K562 (cell line): ENCODE measurements around the gene ZGLP1. TPM values are rescaled to one million over a fixed set of nuclear protein-coding genes. Genes with fewer than 3 reads are reported as not detected.
A peak's percentile ranks its signal among the peaks of the same experiment; 100 is the strongest.

Experiments used
- ATAC-seq: fragments of 200-7000 bp; cut with Tn5 transposase; 3 replicates; pipeline ENCODE4 v1.9.1; 2020; ENCODE audit warnings: moderate library complexity
- BruUV-seq: library from RNA; stranded (reverse); fragments of 400-500 nt; replicated peaks from 2 replicates; lab custom pipeline; 2021; lab: Mats Ljungman, UMichigan
- CTCF ChIA-PET: fragments of 300-600 bp; formaldehyde crosslinking; extraction: SDS; loops from one replicate; lab custom pipeline; 2021; ENCODE audit warnings: low intra/inter-chr PET ratio; lab: Yijun Ruan, JAX
- POLR2A ChIA-PET: fragments of 300-600, 350-650 bp; sonication (Branson Sonifier 250); formaldehyde crosslinking; extraction: SDS; loops from one replicate; lab custom pipeline; 2021; ENCODE audit warnings: antibody characterized with exemption, inconsistent platforms; lab: Yijun Ruan, JAX
- DNase-seq, 4 experiments: peaks; one replicate each; pipeline versions ENCODE4 v3.0.0 to v3.0.0-alpha.2; 2011 to 2018; ENCODE audit warnings: low spot score in 3 of 4, mixed read lengths in 3 of 4; ENCODE audit errors: extremely low read depth in 1 of 4
- FAIRE-seq: peaks from 2 replicates; lab custom pipeline; 2011; peaks lifted over from hg19 to GRCh38; lab: Jason Lieb, UNC
- H2AFZ ChIP-seq: 2 replicates; pipeline ENCODE4 v1.6.0; 2011; ENCODE audit warnings: low read depth, low read length, control low read depth, inconsistent platforms
- H3K27ac ChIP-seq: fragments of 200-600 bp; 3 replicates; pipeline ENCODE4 v1.8.0; 2011; ENCODE audit warnings: low read depth, mild to moderate bottlenecking, control low read depth, inconsistent platforms, low read length, moderate library complexity, mixed read lengths; ENCODE audit errors: extremely low read depth
- H3K27me3 ChIP-seq, 2 experiments: fragments of 300-600 bp in 1 of 2; 2 replicates in 1 of 2; 3 replicates in 1 of 2; pipeline versions ENCODE4 v1.6.0 to v1.8.0; 2011; ENCODE audit warnings: inconsistent platforms in 2 of 2, low read length in 2 of 2, mild to moderate bottlenecking in 1 of 2, mixed read lengths in 1 of 2, moderate library complexity in 1 of 2; ENCODE audit not compliant: control insufficient read depth in 2 of 2, insufficient read depth in 2 of 2
- H3K36me3 ChIP-seq: fragments of 300-600 bp; 3 replicates; pipeline ENCODE4 v1.8.0; 2011; ENCODE audit warnings: mild to moderate bottlenecking, low read length, inconsistent platforms; ENCODE audit not compliant: control insufficient read depth, insufficient read depth
- H3K4me1 ChIP-seq, 2 experiments: fragments of 200-600 bp in 1 of 2; replicated peaks in 1 of 2; 2 replicates in 1 of 2; 3 replicates in 1 of 2; pipeline versions ENCODE4 v1.5.1 to v1.8.0; 2011; ENCODE audit warnings: inconsistent platforms in 2 of 2, low read length in 2 of 2, mild to moderate bottlenecking in 1 of 2, mixed read lengths in 1 of 2, moderate library complexity in 1 of 2; ENCODE audit not compliant: control insufficient read depth in 2 of 2, insufficient read depth in 2 of 2
- H3K4me2 ChIP-seq: 2 replicates; pipeline ENCODE4 v1.6.1; 2011; ENCODE audit warnings: low read length, control low read depth, inconsistent platforms, mixed read lengths; ENCODE audit not compliant: insufficient read depth
- H3K4me3 ChIP-seq: fragments of 200-600 bp; sonication (generic), shearing (Covaris generic); 2 replicates; pipeline ENCODE4 v1.5.1; 2016; ENCODE audit warnings: control low read depth, inconsistent platforms
- H3K79me2 ChIP-seq: fragments of 200-600 bp; 3 replicates; pipeline ENCODE4 v1.8.0; 2011; ENCODE audit warnings: low read length, inconsistent platforms; ENCODE audit not compliant: control insufficient read depth, insufficient read depth
- H3K9ac ChIP-seq, 2 experiments: 2 replicates each; pipeline versions ENCODE4 v1.6.0 to v1.6.1; 2011; ENCODE audit warnings: low read depth in 2 of 2, low read length in 2 of 2, control low read depth in 1 of 2, inconsistent platforms in 1 of 2, mild to moderate bottlenecking in 1 of 2, mixed read lengths in 1 of 2; ENCODE audit not compliant: insufficient read depth in 1 of 2
- H3K9me1 ChIP-seq: one replicate; pipeline ENCODE4 v1.6.0; 2011; ENCODE audit warnings: inconsistent platforms, mild to moderate bottlenecking, low read length, moderate library complexity; ENCODE audit not compliant: control insufficient read depth, insufficient read depth
- H3K9me3 ChIP-seq: replicated peaks from 2 replicates; pipeline ENCODE4 v1.5.1; 2011; ENCODE audit warnings: low read depth, low read length, inconsistent platforms; ENCODE audit not compliant: control insufficient read depth, insufficient read depth
- H4K20me1 ChIP-seq: replicated peaks from 2 replicates; pipeline ENCODE4 v1.6.1; 2011; ENCODE audit warnings: low read length, inconsistent platforms, mixed read lengths; ENCODE audit not compliant: control insufficient read depth, insufficient read depth
- EP400 ChIP-seq: fragments of 450-650 bp; IDR thresholded peaks from 2 replicates; pipeline ENCODE4 v1.6.1; 2017; ENCODE audit warnings: antibody characterized with exemption, mild to moderate bottlenecking, moderate library complexity
- FOS ChIP-seq: IDR thresholded peaks from 3 replicates; pipeline ENCODE4 v1.6.1; 2011; ENCODE audit not compliant: insufficient read length; ENCODE audit errors: extremely low read depth
- FOXA1 ChIP-seq: fragments of 450-650 bp; IDR thresholded peaks from 2 replicates; pipeline ENCODE4 v1.6.1; 2016; ENCODE audit warnings: mild to moderate bottlenecking, borderline replicate concordance
- NR0B1 ChIP-seq: fragments of 450-650 bp; IDR thresholded peaks from one replicate; pipeline ENCODE4 v1.6.1; 2018; ENCODE audit warnings: mild to moderate bottlenecking, moderate library complexity; ENCODE audit not compliant: partially characterized antibody
- SAP30 ChIP-seq: fragments of 200-600 bp; sonication (generic); IDR thresholded peaks from 2 replicates; pipeline ENCODE4 v1.6.1; 2012; ENCODE audit warnings: borderline replicate concordance, low read depth, mild to moderate bottlenecking, moderate library complexity, low read length, control low read depth, inconsistent platforms; ENCODE audit not compliant: insufficient read depth, poor library complexity, severe bottlenecking
- STAT5A ChIP-seq: IDR thresholded peaks from 2 replicates; pipeline ENCODE4 v1.6.1; 2012; ENCODE audit warnings: low read length, inconsistent platforms, borderline replicate concordance
- THAP12 ChIP-seq: fragments of 250-450 bp; sonication (Bioruptor Pico); IDR thresholded peaks from 2 replicates; pipeline ENCODE4 v1.9.0; 2021; ENCODE audit warnings: mild to moderate bottlenecking, inconsistent platforms
- U2AF1 ChIP-seq: fragments of 200-400 bp; formaldehyde crosslinking; optimal IDR thresholded peaks from 2 replicates; pipeline ENCODE3; 2017; ENCODE audit warnings: mild to moderate bottlenecking, low read depth, low read length, moderate library complexity
- ZNF143 ChIP-seq: sonication (generic); formaldehyde crosslinking; IDR thresholded peaks from 2 replicates; pipeline ENCODE4 v1.9.0; 2022; ENCODE audit warnings: mild to moderate bottlenecking, missing genetic modification reagents
- WGBS: fragments of 100-300 bp; shearing (Covaris generic); methylation state at CpG from one replicate; pipeline ENCODE4 v1.1.6; 2016; ENCODE audit warnings: low coverage, mixed read lengths; ENCODE audit not compliant: insufficient coverage; ENCODE audit errors: missing lambda C conversion rate; 5-methylcytosine and 5-hydroxymethylcytosine counted together
- in situ Hi-C: fragments of 300-500 bp; cut with MboI; formaldehyde crosslinking; loops from 4 replicates; pipeline ENCODE4 v1.15.0; 2018; ENCODE audit warnings: inconsistent platforms, mixed read lengths
- intact Hi-C: fragments of 100-400 bp; cut with micrococcal nuclease; formaldehyde crosslinking; loops from 2 replicates; pipeline ENCODE4 v1.14.2; 2022
- polyA plus RNA-seq, 8 experiments: library from polyadenylated mRNA; depleted of rRNA in 4 of 8; stranded (reverse) in 5 of 8; unstranded in 3 of 8; fragments of >200 nt; fragmentation: Nextera tagmentation in 2 of 8; fragmentation: Illumina TruSeq in 1 of 8; extraction: Ambion mirVana in 2 of 8; extraction: Trizol in 1 of 8; gene quantifications; 2 replicates each; pipeline versions ENCODE4 v1.2.1 to v1.2.3, GENCODE V29; 2011 to 2014; ENCODE audit warnings: inconsistent platforms in 1 of 8, missing spikeins in 1 of 8
- total RNA-seq, 7 experiments: library from RNA; depleted of rRNA in 6 of 7; stranded (reverse); fragments of >200 nt in 6 of 7; fragmentation: Illumina TruSeq in 2 of 7; extraction: Trizol in 2 of 7; gene quantifications; 2 replicates each; pipeline versions ENCODE4 v1.2.1 to v1.2.3, GENCODE V29; 2011 to 2021; ENCODE audit warnings: low replicate concordance in 1 of 7
- TF ChIP-seq, protein P1 (sequence below): sonication (generic); formaldehyde crosslinking; IDR thresholded peaks from 2 replicates; pipeline ENCODE4 v1.8.1; 2023; ENCODE audit warnings: mild to moderate bottlenecking, missing genetic modification reagents
- TF ChIP-seq, protein P2 (sequence below): fragments of 250-450 bp; sonication (Bioruptor Pico); IDR thresholded peaks from 2 replicates; pipeline ENCODE4 v1.5.0; 2020; ENCODE audit warnings: mild to moderate bottlenecking, borderline replicate concordance

The ZGLP1 gene
- total and polyA plus RNA-seq, 9 of the 15 experiments (the other 6 are each of a cell fraction or from before 2014, with no cell fraction given) = 0.24 to 4.5 (median 2.2) TPM

- CTCF ChIA-PET = no interaction called here
- Histone ChIP-seq H3K4me1 (peaks cover 21 to 74% of the 10 kb centered on the region in 2 experiments; a peak in 4 of 5 replicates), H3K4me3 (no peak overlapping the region), H3K27me3 (no peaks in the 10 kb centered on the region), H3K27ac (no peak overlapping the region), H3K79me2 (peaks cover 55% of the 10 kb centered on the region), H3K9me3 (peaks cover 2% of the 10 kb centered on the region; the same call in 1 of the 2 replicates), H3K9me1 (no peaks in the 10 kb centered on the region), H3K36me3 (peaks cover 40% of the 10 kb centered on the region; the same call in 2 of the 3 replicates), H3K4me2 (no peak overlapping the region), H4K20me1 (no peaks in the 10 kb centered on the region; the same call in 1 of the 2 replicates), H3K9ac (peak overlapping the region in 1 of 2 experiments; percentile 2; a peak in 1 of 4 replicates), H2AFZ (no peak overlapping the region)
- no peak for FAIRE-seq
- 96% methylated on average over 20 of the region's 48 CpGs for WGBS
- intact Hi-C loops (no loop called here), in situ Hi-C loops (no loop called here)
- POLR2A ChIA-PET = interaction anchor here (0.7 to 0.8 kb wide), 2 partner anchors 10 to 106 kb away, joined by 3 to 4 read pairs; no protein-coding TSS in a partner anchor
- peak in 2 of 4 experiments; percentile 39 to 42 for DNase-seq
- BruUV-seq = no TSS peak
- no peak for ATAC-seq
- TF ChIP-seq NR0B1 (no peak), FOS (no peak), THAP12 (CRISPR knock-in tag) (peak; percentile 22; the same call in 1 of the 2 replicates), U2AF1 (no peak), STAT5A (no peak), ZNF143 (CRISPR knock-in tag) (no peak), EP400 (no peak), SAP30 (no peak), FOXA1 (no peak)
- TF ChIP-seq, protein P1, sequence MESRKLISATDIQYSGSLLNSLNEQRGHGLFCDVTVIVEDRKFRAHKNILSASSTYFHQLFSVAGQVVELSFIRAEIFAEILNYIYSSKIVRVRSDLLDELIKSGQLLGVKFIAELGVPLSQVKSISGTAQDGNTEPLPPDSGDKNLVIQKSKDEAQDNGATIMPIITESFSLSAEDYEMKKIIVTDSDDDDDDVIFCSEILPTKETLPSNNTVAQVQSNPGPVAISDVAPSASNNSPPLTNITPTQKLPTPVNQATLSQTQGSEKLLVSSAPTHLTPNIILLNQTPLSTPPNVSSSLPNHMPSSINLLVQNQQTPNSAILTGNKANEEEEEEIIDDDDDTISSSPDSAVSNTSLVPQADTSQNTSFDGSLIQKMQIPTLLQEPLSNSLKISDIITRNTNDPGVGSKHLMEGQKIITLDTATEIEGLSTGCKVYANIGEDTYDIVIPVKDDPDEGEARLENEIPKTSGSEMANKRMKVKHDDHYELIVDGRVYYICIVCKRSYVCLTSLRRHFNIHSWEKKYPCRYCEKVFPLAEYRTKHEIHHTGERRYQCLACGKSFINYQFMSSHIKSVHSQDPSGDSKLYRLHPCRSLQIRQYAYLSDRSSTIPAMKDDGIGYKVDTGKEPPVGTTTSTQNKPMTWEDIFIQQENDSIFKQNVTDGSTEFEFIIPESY = peak; percentile 100
- TF ChIP-seq, protein P2, sequence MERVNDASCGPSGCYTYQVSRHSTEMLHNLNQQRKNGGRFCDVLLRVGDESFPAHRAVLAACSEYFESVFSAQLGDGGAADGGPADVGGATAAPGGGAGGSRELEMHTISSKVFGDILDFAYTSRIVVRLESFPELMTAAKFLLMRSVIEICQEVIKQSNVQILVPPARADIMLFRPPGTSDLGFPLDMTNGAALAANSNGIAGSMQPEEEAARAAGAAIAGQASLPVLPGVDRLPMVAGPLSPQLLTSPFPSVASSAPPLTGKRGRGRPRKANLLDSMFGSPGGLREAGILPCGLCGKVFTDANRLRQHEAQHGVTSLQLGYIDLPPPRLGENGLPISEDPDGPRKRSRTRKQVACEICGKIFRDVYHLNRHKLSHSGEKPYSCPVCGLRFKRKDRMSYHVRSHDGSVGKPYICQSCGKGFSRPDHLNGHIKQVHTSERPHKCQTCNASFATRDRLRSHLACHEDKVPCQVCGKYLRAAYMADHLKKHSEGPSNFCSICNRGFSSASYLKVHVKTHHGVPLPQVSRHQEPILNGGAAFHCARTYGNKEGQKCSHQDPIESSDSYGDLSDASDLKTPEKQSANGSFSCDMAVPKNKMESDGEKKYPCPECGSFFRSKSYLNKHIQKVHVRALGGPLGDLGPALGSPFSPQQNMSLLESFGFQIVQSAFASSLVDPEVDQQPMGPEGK (CRISPR knock-in tag) = no peak
Measured at GRCh38 chr19:10295305-10295846, 14.2 kb downstream of the ZGLP1 start.
